Endometrial microvascular endothelial cells (primary cell): ENCODE measurements around the gene C1QTNF12. TPM values are rescaled to one million over a fixed set of nuclear protein-coding genes. Genes with fewer than 3 reads are reported as not detected.

Source experiments
- total RNA-seq: library from RNA; depleted of rRNA; stranded (reverse); fragments of >200 nt; gene quantifications from one replicate; pipeline ENCODE4 v1.2.3, GENCODE V29; 2015; ENCODE audit errors: inconsistent ontology term

C1QTNF12 gene
- total RNA-seq, 1 donor from 2014 or later: not detected

Other genes starting within 250 kb of the C1QTNF12 start
- 1.1 TPM for gene HES4, start 246.6 kb downstream of the C1QTNF12 start, total RNA-seq
- gene ISG15, start 233.2 kb downstream of the C1QTNF12 start, total RNA-seq: 303 TPM
- gene AGRN, start 226.6 kb downstream of the C1QTNF12 start, total RNA-seq: 77.4 TPM
- gene RNF223, start 172.4 kb downstream of the C1QTNF12 start, total RNA-seq: not detected
- 22.3 TPM for gene C1orf159, start 130.6 kb downstream of the C1QTNF12 start, total RNA-seq
- gene TTLL10, start 72.8 kb downstream of the C1QTNF12 start, total RNA-seq: not detected
- gene TNFRSF18, start 40.1 kb downstream of the C1QTNF12 start, total RNA-seq: not detected
- not detected for gene TNFRSF4, start 32.6 kb downstream of the C1QTNF12 start, total RNA-seq
- gene SDF4, start 14.7 kb downstream of the C1QTNF12 start, total RNA-seq: 186 TPM
- 23.9 TPM for gene B3GALT6, start 14.5 kb downstream of the C1QTNF12 start, total RNA-seq
- gene UBE2J2, start 27.1 kb upstream of the C1QTNF12 start, total RNA-seq: 47.6 TPM
- under 0.01 TPM for gene SCNN1D, start 33.7 kb upstream of the C1QTNF12 start, total RNA-seq
- 28.7 TPM for gene ACAP3, start 61.2 kb upstream of the C1QTNF12 start, total RNA-seq
- gene PUSL1, start 61.9 kb upstream of the C1QTNF12 start, total RNA-seq: 21.4 TPM
- gene INTS11, start 77.9 kb upstream of the C1QTNF12 start, total RNA-seq: 99.3 TPM
- 31.2 TPM for gene CPTP, start 78.1 kb upstream of the C1QTNF12 start, total RNA-seq
- gene TAS1R3, start 84.6 kb upstream of the C1QTNF12 start, total RNA-seq: under 0.01 TPM
- 41.8 TPM for gene DVL1, start 102.7 kb upstream of the C1QTNF12 start, total RNA-seq
- 4.0 TPM for gene MXRA8, start 111.8 kb upstream of the C1QTNF12 start, total RNA-seq
- gene AURKAIP1, start 128.5 kb upstream of the C1QTNF12 start, total RNA-seq: 153 TPM
- 85.4 TPM for gene CCNL2, start 152.6 kb upstream of the C1QTNF12 start, total RNA-seq
- gene MRPL20, start 160.6 kb upstream of the C1QTNF12 start, total RNA-seq: 180 TPM
- 2.0 TPM for gene ANKRD65, start 174.6 kb upstream of the C1QTNF12 start, total RNA-seq
- 27.5 TPM for gene VWA1, start 189.0 kb upstream of the C1QTNF12 start, total RNA-seq
- under 0.01 TPM for gene ATAD3C, start 203.0 kb upstream of the C1QTNF12 start, total RNA-seq
- gene ATAD3B, start 225.0 kb upstream of the C1QTNF12 start, total RNA-seq: 34.4 TPM